ENCODE data around the gene ERICH4.

ERICH4 gene

DNA sequence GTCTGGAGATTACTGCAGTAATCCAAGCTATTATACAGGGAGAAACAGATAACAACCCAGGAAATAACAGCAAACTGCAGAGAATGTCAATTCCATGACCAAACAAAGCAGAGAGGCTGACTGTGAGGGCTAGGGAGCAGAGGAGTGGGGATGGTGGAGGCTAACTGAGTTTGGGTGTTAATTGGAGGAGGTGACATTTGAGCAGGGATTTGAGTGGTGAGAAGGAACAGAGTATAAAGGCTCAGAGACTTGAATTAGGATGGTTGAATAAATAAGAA is 6.3 kb upstream of the ERICH4 start:
- TF ChIP-seq, protein P1, sequence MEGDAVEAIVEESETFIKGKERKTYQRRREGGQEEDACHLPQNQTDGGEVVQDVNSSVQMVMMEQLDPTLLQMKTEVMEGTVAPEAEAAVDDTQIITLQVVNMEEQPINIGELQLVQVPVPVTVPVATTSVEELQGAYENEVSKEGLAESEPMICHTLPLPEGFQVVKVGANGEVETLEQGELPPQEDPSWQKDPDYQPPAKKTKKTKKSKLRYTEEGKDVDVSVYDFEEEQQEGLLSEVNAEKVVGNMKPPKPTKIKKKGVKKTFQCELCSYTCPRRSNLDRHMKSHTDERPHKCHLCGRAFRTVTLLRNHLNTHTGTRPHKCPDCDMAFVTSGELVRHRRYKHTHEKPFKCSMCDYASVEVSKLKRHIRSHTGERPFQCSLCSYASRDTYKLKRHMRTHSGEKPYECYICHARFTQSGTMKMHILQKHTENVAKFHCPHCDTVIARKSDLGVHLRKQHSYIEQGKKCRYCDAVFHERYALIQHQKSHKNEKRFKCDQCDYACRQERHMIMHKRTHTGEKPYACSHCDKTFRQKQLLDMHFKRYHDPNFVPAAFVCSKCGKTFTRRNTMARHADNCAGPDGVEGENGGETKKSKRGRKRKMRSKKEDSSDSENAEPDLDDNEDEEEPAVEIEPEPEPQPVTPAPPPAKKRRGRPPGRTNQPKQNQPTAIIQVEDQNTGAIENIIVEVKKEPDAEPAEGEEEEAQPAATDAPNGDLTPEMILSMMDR (conservative IDR thresholded peaks at IDR 0.05; ENCODE audit: low read length), result no peak
- H3K4me3 ChIP-seq (ENCODE audit: low read length), result no peak overlapping the region
- DNase-seq (ENCODE audit: low read depth), result no peak

DNA sequence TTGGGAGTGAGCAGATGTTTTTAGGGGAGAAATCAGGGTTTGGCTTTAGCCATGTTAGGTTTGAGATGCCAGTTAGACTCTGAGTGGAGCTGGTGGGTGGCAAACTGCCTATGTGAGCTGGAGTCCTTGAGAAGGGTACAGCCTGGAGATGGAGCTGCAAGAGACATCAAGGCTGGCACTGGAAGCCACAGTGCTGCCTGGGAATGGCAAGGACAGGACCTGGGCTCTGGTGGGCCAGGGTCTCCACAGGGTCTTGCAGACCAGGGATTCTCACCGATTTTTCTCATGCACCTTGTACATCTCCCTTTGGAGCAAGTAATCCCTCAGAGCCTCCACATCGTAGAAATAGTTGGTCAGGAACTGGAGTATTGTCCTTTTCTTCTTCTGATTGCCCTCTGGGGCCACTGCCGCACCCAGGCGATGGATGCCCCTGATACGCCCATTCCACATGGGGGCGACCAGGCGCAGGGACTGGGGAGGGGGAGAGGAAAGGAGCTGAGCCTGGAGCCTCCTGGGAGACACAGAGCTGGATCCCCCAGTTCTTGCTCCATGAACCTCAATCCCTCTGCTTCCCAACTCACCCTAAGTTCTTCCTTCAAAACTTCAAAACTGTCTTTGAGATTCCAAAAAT is 4.9 kb upstream of the ERICH4 start:
- TF ChIP-seq, protein P1 (conservative IDR thresholded peaks at IDR 0.05; ENCODE audit: low read length), result no peak
- DNase-seq (ENCODE audit: low read depth), result no peak
- no peak overlapping the region for H3K4me3 ChIP-seq (ENCODE audit: low read length)

DNA sequence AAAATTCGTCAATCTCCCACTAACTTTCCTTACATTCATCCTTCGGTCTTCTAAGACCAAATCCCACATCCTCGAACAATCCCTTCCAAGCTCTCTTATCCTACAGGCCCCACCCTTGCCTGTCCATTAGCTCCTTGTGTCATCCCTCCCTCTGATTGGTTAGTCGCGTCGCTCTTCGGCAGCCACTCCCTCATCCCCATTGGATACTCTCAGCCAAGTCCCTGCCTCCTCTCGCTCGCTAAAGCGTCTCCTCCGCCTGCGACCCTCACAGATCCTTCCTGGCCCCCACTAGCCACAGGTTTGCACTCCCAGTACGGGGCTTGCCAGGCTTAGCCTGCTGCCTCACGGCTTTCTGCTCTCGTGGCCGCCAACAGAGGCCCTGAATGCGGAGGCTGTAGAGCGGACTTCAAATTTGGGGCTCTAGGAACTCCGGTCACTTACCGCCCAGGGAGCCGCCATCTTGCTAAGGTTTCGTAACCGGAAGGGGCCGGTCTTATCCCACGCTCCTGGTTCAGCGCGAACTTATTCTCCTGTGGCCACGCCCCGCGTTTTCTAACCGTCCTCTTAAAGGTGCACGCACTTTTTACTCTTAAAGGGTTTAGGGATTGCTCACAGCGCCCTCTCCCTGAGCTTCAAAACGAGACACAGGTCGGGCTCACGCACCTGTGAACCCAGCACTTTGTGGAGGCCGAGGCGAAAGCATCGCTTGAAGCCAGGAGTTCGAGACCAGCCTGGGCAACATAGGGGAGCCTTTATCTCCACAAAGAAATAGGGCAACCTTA is 3.3 kb upstream of the ERICH4 start, which contains the start of gene DMAC2:
Gene DMAC2, minus strand, starts transcription at position 472 of the 782 bp plus-strand sequence. Its CDS starts 13 bp downstream, at position 459.
- peak; percentile 97 for DNase-seq (ENCODE audit: low read depth)
- TF ChIP-seq, protein P1 (conservative IDR thresholded peaks at IDR 0.05; ENCODE audit: low read length), result peak; percentile 32
- H3K4me3 ChIP-seq (ENCODE audit: low read length), result peak within 1 kb of the TSS; percentile 100

DNA sequence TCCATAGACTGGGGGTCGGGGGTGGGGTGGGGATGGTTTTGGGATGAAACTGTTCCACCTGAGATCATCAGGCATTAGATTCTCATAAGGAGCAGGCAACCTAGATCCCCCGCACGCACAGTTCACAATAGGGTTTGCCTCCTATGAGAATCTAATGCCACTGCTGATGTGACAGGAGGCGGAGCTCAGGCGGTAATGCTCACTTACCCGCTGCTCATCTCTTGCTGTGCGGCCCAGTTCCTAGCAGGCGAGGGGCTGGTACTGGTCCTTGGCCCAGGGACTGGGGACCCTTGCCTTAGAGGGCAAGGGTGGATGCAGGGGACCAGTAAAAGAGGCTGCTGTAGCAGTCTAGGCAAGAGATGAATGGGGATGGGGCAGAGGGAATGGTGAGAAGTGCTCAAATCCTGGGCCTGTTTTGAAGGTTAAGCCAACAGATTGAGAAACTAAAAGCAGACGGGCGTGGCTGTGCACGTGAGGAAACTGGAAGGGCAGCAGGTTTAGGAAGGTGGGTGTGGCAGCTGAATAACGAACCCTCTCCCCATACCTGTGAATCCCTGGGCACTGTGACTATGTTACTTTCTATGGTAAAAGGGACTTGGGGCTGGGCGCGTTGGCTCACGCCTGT is 1.5 kb upstream of the ERICH4 start:
- DNase-seq (ENCODE audit: low read depth), result no peak
- H3K4me3 ChIP-seq (ENCODE audit: low read length), result no peak overlapping the region
- TF ChIP-seq, protein P1 (conservative IDR thresholded peaks at IDR 0.05; ENCODE audit: low read length), result no peak

DNA sequence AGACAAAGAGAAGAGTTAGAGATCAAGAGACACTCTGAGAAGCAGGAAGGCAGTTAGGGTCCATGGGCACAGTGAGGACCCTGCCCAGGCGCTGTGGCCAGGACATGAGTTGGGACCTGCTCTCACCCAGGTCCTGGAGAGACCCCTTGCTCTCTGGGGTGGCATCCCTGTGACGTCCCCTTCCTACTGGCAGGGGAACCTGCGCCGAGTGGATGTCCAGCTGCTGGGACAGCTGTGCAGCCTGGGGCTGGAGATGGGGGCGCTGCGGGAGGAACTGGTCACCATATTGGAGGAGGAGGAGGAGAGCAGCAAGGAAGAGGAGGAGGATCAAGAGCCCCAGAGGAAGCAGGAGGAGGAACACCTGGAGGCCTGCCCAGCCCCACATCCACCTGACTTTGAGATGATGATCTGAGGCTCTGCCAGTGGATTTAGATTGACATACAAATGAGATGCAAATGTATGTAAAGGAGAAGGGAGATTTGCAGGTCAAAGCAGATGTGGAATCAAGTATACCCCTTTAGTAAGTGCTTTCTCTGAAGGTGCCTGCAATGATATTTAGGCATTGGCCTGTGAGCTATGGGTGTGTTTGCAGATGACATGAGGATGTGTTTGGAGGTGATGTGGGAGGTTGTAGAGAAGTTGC is 978 bp downstream of the ERICH4 start:
- TF ChIP-seq, protein P1 (conservative IDR thresholded peaks at IDR 0.05; ENCODE audit: low read length), result no peak
- DNase-seq (ENCODE audit: low read depth), result no peak
- H3K4me3 ChIP-seq (ENCODE audit: low read length), result no peak overlapping the region

DNA sequence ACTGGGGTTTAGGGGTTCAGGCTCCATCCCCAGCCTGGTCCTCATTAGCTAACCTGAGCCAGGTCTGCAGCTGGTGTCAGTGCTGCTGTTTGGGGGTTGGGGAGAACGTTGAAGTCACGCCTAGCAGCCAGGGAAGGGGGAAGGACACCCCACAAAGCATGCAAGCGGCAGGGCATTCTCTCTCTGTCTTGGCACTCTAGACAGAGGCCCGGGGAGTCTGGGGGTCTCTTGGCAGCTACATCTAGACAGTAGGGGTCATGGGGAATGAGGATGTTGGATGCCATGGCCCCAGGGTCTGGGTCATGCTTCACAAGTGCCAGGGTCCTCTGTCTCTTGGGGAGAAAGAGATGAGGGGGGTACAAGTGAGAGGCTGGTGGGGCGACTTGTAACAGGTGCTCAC is 2.6 kb downstream of the ERICH4 start:
- H3K4me3 ChIP-seq (ENCODE audit: low read length), result no peak overlapping the region
- no peak for DNase-seq (ENCODE audit: low read depth)
- TF ChIP-seq, protein P1 (conservative IDR thresholded peaks at IDR 0.05; ENCODE audit: low read length), result no peak
